ENCODE measurements around the gene PARP14.
"Not testable (repeated sequence)": the region's sequence is repeated elsewhere in the genome, so short reads cannot be mapped to it uniquely, and the experiment has no call there.

PARP14 gene, protein sequence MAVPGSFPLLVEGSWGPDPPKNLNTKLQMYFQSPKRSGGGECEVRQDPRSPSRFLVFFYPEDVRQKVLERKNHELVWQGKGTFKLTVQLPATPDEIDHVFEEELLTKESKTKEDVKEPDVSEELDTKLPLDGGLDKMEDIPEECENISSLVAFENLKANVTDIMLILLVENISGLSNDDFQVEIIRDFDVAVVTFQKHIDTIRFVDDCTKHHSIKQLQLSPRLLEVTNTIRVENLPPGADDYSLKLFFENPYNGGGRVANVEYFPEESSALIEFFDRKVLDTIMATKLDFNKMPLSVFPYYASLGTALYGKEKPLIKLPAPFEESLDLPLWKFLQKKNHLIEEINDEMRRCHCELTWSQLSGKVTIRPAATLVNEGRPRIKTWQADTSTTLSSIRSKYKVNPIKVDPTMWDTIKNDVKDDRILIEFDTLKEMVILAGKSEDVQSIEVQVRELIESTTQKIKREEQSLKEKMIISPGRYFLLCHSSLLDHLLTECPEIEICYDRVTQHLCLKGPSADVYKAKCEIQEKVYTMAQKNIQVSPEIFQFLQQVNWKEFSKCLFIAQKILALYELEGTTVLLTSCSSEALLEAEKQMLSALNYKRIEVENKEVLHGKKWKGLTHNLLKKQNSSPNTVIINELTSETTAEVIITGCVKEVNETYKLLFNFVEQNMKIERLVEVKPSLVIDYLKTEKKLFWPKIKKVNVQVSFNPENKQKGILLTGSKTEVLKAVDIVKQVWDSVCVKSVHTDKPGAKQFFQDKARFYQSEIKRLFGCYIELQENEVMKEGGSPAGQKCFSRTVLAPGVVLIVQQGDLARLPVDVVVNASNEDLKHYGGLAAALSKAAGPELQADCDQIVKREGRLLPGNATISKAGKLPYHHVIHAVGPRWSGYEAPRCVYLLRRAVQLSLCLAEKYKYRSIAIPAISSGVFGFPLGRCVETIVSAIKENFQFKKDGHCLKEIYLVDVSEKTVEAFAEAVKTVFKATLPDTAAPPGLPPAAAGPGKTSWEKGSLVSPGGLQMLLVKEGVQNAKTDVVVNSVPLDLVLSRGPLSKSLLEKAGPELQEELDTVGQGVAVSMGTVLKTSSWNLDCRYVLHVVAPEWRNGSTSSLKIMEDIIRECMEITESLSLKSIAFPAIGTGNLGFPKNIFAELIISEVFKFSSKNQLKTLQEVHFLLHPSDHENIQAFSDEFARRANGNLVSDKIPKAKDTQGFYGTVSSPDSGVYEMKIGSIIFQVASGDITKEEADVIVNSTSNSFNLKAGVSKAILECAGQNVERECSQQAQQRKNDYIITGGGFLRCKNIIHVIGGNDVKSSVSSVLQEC (N-terminal part only)

DNA sequence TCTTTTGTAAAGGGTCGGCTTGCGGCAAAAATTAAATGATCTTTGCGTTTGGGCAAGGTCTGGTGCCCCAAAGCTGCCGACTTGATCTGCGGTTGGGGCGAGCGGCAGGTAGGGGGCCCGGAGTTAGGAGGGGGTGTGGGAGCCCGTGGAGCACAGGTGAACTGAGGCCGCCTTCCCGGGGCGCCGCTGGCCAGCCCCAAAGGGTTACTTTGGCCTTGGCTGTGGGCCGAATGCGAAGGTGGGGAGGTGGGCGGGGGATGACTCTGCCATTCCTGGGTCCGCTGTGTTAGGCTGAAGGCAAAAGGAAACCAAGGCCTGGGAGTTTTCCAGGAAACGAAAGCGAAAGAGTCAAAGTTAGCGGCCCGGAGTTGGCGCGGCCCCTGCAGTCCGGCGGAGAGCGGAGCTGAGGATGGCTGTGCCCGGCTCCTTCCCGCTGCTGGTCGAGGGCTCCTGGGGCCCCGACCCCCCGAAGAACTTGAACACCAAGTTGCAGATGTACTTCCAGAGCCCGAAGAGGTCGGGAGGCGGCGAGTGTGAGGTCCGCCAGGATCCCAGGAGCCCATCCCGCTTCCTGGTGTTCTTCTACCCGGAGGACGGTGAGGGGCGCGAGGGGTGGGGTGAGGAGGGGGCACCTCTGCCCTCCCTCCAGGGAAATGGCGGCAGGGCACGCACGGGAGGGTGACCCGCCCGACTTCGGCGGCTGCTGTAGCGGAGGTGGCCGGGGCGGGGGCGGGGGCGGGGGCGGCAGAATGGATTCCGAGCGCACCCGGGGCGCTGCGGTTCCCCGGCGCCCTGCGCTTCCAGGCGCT is at the start of gene PARP14:
Gene PARP14, plus strand, starts transcription at position 365 of the 809 bp plus-strand sequence. Its CDS starts 45 bp downstream, at position 410.
- DNase-seq (ENCODE audit: low read depth in 2 of 2), result peak; percentile 41 to 58

DNA sequence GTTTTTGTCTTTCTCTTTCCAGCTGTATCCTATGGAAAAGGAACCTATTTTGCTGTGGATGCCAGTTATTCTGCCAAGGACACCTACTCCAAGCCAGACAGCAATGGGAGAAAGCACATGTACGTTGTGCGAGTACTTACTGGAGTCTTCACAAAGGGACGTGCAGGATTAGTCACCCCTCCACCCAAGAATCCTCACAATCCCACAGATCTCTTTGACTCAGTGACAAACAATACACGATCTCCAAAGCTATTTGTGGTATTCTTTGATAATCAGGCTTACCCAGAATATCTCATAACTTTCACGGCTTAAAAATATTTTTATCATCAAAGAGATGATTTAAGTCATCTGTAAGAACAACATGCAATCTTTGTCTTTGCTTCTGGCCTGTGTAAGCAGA is 44.9 kb upstream of the PARP14 start:
- DNase-seq (ENCODE audit: low read depth in 2 of 2), result no peak

DNA sequence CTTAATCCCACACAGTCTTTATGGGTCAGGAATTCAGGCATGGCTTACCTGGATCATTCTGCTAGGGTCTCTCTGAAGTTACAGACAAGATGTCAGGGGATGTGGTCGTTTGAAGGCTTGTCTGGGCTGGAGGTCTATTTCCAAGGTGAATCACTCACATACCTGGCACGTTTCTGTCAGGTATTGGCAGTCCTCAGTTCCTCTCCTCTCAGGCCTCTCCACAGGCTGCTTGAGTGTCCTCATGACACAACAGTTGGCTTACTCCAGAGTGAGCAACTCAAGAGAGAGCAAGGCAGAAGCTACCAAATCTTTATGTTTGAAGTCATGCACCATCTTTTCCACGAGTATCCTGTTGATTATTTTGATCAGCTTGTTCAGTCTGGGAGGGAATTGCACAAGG is 43.9 kb upstream of the PARP14 start:
- DNase-seq (ENCODE audit: low read depth in 2 of 2), result no peak

DNA sequence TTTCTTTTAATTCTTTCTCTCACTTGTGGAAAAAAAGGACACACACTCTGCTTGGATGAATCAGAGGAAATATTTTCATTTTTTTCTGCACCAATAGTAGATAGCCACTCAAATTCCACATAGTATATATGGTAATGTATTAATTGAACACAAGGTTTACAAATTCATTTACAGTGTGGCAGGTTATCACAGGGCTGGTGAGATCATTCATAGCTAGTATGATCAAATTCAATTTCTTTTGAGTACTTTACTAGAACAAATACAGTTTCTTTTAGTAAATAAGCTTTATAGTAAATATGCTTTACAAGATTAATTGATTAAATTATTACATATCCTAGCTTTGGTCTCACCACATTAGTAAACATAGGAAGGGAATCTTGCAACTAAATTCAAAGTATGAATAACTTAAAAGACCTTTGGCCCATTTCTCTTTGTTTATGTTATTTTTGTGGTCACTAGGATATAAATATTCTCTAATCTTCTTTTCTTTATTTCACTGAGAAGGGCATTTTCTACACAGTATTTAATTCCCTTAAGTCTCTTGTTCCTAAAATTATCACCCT is 40.1 kb upstream of the PARP14 start:
- no peak for DNase-seq (ENCODE audit: low read depth in 2 of 2)

DNA sequence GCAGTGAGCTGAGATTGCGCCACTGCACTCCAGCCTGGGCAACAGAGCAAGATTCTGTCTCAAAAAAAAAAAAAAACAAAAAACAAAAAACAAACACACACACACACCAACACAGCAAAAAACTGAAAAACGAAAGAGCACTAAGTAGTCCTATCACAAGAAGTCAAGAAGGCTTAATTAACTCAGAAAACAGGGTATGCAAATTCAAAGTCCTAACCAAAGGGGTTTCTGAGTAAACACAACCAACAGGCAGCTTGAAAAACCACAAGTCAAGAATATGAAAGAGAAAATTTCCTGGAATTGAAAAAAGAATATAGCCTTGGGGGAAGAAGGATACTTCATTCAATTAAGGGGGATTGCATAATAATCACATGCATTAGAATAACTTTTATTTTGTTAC is 37.7 kb upstream of the PARP14 start:
- DNase-seq (ENCODE audit: low read depth in 2 of 2), result no peak

DNA sequence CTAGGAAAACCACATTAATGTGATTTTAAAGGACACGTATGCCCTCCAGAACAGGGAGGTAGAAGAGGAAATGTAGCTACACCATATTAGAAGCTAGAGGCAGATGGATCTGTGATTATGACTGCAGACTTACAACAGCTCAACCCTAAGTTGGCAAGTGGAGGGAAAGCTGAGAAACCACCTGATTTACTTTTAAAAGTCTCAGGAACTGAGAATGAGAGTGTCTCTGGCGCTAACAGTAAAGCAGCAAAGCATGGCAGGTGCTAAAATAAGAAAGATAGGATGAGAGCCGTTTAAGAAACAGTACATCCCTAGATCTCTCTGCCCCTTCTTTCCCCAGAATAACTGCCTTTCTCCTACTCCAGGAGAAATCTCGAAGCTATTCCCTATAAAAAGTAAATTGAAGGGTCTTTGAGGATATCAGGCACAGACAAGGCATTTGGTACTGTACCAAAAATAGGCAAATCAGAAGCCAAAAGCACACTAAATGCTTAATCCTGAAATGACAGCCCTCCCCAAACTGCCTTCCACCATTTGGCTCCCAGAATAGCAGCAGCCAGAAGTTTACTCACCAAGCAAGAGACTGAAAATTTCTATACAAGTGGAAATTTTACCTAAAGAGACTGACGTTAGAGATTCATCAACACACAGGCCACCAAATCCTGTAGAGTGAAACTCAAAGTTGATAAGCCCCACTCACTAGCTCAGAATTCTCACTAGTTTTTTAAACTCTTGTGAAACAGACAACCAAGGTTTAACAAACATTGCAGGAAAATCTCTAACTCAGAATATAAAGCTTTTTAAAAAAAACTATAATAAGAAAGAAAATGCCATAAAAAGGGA is 34.3 kb upstream of the PARP14 start:
- no peak for DNase-seq (ENCODE audit: low read depth in 2 of 2)

DNA sequence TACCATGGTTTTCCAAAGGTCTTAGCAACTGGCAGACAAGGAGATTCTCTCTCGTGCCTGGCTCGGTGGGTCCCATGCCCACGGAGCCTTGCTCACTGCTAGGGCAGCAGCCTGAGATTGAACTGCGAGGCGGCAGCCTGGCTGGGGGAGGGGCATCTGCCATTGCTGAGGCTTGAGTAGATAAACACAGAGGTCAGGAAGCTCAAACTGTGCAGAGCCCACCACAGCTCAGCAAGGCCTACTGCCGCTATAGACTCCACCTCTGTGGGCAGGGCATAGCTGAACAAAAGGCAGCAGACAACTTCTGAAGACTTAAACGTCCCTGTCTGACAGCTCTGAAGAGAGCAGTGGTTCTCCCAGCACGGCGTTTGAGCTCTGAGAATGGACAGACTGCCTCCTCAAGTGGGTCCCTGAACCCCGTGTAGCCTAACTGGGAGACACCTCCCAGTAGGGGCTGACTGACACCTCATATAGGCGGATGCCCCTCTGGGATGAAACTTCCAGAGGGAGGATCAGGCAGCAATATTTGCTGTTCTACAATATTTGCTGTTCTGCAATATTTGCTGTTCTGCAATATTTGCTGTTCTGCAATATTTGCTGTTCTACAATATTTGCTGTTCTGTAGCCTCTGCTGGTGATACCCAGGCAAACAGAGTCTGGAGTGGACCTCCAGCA is 29.3 kb upstream of the PARP14 start:
- not testable (repeated sequence) for DNase-seq (ENCODE audit: low read depth in 2 of 2)

DNA sequence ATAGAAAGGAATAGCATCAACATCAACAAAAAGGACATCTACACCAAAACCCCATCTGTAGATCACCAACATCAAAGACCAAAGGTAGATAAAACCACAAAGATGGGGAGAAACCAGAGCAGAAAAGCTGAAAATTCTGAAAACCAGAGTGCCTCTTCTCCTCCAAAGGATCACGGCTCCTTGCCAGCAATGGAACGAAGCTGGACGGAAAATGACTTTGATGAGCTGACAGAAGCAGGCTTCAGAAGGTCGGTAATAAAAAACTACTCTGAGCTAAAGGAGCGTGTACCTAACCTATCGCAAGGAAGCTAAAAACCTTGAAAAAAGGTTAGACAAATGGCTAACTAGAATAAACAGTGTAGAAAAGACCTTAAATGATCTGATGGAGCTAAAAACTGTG is 28.7 kb upstream of the PARP14 start:
- DNase-seq (ENCODE audit: low read depth in 2 of 2), result not testable (repeated sequence)

DNA sequence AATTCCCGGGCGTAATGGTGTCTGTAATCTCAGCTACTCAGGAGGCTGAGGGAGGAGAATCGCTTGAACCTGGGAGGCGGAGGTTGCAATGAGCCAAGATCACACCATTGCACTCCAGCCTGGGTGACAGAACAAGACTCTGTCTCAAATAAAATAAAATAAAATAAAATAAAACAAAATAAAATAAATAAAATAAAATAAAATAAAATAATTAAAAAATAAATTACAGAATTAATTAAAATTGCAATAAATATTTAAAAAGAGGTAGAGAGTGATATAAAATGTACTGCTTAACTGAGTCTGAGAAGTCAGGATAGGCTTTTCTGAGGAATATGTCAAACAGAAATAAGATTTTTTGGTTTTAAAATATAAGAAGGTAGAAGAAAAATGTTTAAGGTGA is 22.3 kb upstream of the PARP14 start:
- DNase-seq (ENCODE audit: low read depth in 2 of 2), result not testable (repeated sequence)

DNA sequence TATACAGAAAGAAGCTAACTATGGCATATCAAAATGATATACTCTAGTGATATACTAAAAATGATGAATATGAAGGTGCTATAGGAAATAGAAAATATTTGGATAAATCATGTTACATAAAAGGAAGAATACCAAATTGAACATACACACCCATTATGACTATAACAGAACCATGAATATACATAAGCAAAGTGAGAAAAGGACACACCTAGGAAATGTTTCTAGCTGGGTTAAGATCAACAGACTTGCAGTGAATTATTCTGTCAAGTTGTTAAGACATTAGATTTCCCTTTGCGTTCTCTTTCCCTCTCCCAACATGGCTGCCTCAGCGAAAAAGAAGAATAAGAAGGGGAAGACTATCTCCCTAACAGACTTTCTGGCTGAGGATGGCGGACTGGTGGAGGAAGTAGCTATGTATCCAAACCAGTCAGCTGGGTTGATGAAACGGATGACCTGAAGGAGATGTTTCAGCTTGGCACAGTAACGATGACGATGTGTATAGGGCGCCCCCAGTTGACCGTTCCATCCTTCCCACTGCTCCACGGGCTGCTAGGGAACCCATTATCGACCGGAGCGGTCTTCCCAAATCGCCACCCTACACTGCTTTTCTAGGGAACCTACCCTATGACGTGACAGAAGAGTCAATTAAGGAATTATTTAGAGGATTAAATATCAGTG is 20.2 kb upstream of the PARP14 start:
- no peak for DNase-seq (ENCODE audit: low read depth in 2 of 2)

DNA sequence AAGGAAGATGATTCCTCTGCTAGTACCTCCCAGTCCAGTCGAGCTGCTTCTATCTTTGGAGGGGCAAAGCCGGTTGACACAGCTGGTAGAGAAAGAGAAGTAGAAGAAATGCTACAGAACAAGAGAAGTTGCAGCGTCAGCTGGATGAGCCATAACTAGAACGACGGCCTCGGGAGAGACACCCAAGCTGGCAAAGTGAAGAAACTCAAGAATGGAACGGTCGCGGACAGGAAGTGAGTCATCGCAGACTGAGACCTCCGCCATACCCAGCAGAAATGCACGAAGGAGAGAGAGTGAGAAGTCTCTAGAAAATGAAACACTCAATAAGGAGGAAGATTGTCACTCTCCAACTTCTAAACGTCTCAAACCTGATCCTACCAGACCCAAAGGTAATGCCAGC is 19.0 kb upstream of the PARP14 start:
- DNase-seq (ENCODE audit: low read depth in 2 of 2), result peak in 1 of 2 donors; percentile 12

DNA sequence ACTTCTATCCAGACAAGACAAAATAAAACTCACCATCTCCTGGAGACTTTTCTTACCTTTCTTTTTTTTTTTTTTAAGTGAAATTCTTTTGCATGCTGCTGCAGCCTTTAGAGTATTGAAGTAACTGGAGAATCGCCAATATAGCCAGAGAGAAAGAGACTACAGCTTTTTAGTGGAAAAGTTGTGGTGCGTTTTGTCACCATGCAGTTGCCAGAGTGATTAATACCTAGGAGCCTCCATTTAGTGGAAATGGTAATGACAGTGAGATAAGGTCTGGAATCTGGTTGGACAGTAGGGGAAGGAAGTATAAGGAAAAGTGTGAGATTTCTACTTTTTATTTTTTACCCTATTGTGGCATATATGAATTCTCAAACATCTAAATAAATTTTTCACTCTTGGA is 18.1 kb upstream of the PARP14 start:
- no peak for DNase-seq (ENCODE audit: low read depth in 2 of 2)

DNA sequence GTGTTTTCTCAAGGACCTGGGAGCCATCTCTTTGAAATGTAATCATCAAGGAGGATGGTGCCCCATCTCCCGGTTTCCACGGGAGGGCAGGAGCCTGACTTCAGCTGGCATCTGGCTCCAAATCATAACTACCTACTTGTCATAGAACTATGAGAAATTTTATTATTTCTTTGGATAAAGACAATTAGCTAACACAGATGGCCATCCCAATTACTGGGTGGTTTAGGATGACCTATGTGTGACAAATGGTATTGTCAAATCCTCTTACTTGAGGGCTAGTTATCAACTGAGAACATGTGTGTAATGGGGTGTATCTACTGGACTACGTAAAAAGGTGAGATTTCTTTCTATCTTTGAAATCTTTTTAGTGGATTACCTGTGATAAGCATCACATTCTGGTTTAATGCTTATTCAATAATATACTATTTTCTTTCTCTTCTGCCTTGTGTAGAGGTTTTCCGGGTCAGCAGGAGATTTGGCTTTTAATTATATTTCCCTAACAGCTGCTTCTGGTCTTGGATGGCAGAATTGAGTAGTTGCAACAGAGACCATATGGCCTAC is 15.3 kb upstream of the PARP14 start:
- DNase-seq (ENCODE audit: low read depth in 2 of 2), result no peak

DNA sequence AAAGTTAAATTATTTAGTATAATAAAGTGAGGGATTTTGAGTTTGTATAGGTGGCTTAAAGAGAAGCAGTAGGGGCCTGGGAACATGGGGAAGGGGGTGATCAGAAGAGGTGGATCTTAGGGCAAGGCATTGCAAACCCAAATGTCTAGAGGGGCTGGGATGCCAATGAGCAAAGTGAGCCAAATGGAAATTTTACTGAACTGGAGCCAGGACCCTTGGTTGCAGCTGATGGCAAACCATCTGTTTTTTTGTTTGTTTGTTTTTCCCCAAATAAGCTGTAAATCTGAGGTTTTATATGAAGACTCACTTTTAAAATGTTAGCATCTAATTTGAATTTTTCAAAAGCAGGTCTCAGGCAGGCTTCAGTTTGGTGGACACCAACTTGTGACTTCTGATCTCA is 14.8 kb upstream of the PARP14 start:
- no peak for DNase-seq (ENCODE audit: low read depth in 2 of 2)

DNA sequence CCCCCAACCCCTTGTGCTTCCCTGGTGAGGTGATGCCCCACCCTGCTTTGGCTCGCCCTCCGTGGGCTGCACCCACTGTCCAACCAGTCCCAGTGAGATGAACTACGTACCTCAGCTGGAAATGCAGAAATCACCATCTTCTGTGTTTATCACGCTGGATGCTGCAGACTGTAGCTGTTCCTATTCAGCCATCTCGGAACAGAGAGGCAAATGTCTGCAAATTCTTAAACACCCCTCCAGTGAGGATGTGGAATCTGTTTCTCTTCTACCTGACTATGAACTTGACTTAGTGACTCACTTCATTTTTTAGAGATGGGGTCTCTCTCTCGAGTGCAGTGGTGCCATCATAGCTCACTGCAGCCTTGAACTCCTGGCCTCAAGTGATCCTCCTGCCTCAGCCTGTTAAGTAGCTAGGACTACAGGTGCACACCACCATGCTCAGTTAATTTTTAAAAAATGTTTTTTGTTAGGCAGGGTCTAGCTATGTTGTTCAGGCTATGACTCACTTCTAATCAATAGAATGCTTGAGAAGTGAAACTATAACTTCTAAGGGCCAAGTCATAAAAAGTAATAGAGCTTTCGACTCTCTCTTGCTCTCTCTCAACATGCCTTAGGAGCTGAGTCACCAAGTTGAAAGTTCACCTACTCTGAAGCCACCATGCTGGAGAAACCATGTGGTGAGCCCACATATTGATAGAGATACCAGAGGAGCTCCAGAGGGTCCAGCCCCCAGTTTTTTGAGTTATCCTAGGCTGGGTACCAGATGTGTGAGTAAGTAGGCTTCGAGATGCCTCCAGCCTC is 11.5 kb upstream of the PARP14 start:
- DNase-seq (ENCODE audit: low read depth in 2 of 2), result peak in 1 of 2 donors; percentile 41

DNA sequence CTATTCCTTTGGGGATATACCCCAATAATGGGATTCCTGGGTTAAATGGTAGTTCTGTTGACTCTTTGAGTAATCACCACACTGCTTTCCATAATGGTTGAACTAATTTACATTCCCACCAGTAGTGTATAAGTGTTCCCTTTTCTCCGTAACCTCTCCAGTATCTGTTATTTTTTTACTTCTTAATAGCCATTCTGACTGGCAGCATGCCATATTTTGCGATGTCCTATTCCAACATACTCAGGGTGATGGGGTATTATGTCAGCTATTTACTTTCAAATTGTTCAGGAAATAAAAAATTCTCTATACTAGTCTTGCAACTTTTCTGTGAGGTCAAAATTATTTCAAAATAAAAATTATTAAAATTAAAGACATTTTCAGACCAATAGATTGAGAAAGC is 9.1 kb upstream of the PARP14 start:
- DNase-seq (ENCODE audit: low read depth in 2 of 2), result no peak

DNA sequence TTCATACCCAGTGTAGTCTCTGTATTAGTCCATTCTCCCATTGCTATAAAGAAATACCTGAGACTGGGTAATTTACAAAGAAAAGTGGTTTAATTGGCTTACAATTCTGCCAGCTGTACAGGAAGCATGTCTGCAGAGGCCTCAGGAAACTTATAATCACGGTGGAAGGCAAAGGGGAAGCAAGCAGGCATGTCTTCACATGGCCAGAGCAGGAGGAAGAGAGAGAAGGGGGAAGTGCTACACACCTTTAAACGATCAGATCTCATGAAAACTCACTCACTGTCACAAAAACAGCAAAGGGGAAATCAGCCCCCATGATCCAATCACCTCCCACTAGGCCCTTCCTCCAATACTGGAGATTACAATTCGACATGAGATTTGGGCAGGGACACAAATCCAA is 6.3 kb upstream of the PARP14 start:
- no peak for DNase-seq (ENCODE audit: low read depth in 2 of 2)
